HL-60 (cell line): ENCODE results near the gene RASA1.

ENCODE experiments used
- DNase-seq, 2 experiments: peaks; one replicate each; pipeline ENCODE4 v3.0.0-alpha.2; 2010 to 2020; ENCODE audit warnings: low read depth in 1 of 2, low spot score in 1 of 2
- H3K27ac ChIP-seq: fragments of 250-450 bp; sonication (Bioruptor Pico); replicated peaks from 2 replicates; pipeline ENCODE4 v1.5.1; 2020; ENCODE audit warnings: mild to moderate bottlenecking, moderate library complexity
- H3K27me3 ChIP-seq: fragments of 250-450 bp; sonication (Bioruptor Pico); 2 replicates; pipeline ENCODE4 v1.5.1; 2021; ENCODE audit warnings: mild to moderate bottlenecking, moderate library complexity; ENCODE audit not compliant: insufficient read depth, poor library complexity, severe bottlenecking
- H3K4me3 ChIP-seq: replicated peaks from 2 replicates; pipeline ENCODE4 v1.5.1; 2011; ENCODE audit warnings: mild to moderate bottlenecking, control low read depth, low read length; ENCODE audit not compliant: insufficient read depth
- CTCF ChIP-seq: IDR thresholded peaks from one replicate; pipeline ENCODE4 v1.5.1; 2011; ENCODE audit warnings: low read length, control low read depth, inconsistent platforms; ENCODE audit not compliant: insufficient read depth
- GABPA ChIP-seq: IDR thresholded peaks from 2 replicates; pipeline ENCODE4 v1.6.1; 2012; ENCODE audit warnings: low read depth
- POLR2AphosphoS5 ChIP-seq: IDR thresholded peaks from 2 replicates; pipeline ENCODE4 v1.6.1; 2012; ENCODE audit warnings: low read depth
- REST ChIP-seq: IDR thresholded peaks from 2 replicates; pipeline ENCODE4 v1.6.1; 2012; ENCODE audit warnings: low read depth; ENCODE audit not compliant: insufficient replicate concordance
- SPI1 ChIP-seq: IDR thresholded peaks from 2 replicates; pipeline ENCODE4 v1.6.1; 2012; ENCODE audit warnings: low read depth, mild to moderate bottlenecking, borderline replicate concordance

RASA1 gene

GRCh38 chr5:87434461-87434860 lies 166.8 kb downstream of the RASA1 start:
- no peak for DNase-seq
- Histone ChIP-seq H3K27ac (no peak overlapping the region), H3K27me3 (no peaks in the 10 kb centered on the region), H3K4me3 (no peak overlapping the region)
- no peak for TF ChIP-seq GABPA

- TF ChIP-seq CTCF, result no peak
- H3K27me3 ChIP-seq, result no peaks in the 10 kb centered on the region
- no peak for DNase-seq
- H3K4me3 ChIP-seq, result no peak overlapping the region
- no peak overlapping the region for H3K27ac ChIP-seq
Observed at GRCh38 chr5:87435144-87435694, 167.5 kb downstream of the RASA1 start.

GRCh38 chr5:87437724-87438123 lies 170.0 kb downstream of the RASA1 start:
- no peak overlapping the region for H3K27ac ChIP-seq
- no peak for TF ChIP-seq POLR2AphosphoS5
- no peak for TF ChIP-seq REST
- no peak for TF ChIP-seq GABPA
- no peak for TF ChIP-seq SPI1
- TF ChIP-seq CTCF, result no peak
- DNase-seq, result no peak
- no peaks in the 10 kb centered on the region for H3K27me3 ChIP-seq
- H3K4me3 ChIP-seq, result no peak overlapping the region

GRCh38 chr5:87438231-87438630 lies 170.5 kb downstream of the RASA1 start:
- Histone ChIP-seq H3K27ac (no peak overlapping the region), H3K27me3 (no peaks in the 10 kb centered on the region), H3K4me3 (no peak overlapping the region)
- DNase-seq, result no peak
- TF ChIP-seq CTCF (no peak), POLR2AphosphoS5 (no peak), REST (no peak), GABPA (no peak), SPI1 (no peak)
